Measurements from ENCODE around the gene RSAD2.

DNA sequence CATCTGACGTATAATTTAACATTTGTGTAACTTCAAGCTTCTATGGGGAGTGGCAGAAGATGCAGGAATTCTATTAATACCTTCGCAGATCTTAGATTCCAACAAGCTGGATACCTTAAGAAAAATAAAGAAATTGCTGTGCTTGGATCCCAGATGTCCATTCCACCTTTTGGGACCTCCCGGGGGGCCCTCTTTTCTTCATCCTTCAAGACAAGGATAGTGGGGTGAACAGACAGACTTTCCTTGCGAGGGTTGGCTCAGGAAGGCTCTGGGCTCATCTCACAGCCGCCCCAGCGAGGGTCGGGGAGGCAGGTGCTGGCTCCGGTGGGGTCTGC lies 39.1 kb downstream of the RSAD2 start:
- TF ChIP-seq, protein P1, sequence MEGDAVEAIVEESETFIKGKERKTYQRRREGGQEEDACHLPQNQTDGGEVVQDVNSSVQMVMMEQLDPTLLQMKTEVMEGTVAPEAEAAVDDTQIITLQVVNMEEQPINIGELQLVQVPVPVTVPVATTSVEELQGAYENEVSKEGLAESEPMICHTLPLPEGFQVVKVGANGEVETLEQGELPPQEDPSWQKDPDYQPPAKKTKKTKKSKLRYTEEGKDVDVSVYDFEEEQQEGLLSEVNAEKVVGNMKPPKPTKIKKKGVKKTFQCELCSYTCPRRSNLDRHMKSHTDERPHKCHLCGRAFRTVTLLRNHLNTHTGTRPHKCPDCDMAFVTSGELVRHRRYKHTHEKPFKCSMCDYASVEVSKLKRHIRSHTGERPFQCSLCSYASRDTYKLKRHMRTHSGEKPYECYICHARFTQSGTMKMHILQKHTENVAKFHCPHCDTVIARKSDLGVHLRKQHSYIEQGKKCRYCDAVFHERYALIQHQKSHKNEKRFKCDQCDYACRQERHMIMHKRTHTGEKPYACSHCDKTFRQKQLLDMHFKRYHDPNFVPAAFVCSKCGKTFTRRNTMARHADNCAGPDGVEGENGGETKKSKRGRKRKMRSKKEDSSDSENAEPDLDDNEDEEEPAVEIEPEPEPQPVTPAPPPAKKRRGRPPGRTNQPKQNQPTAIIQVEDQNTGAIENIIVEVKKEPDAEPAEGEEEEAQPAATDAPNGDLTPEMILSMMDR (IDR thresholded peaks at IDR 0.05), result no peak
- TF ChIP-seq EP300 (IDR thresholded peaks at IDR 0.05), result no peak

Data from esophagus muscularis mucosa (tissue), 3 donors.